Stomach (tissue), 9 donors: ENCODE results near the gene TRIOBP. TPM values are rescaled to one million over a fixed set of nuclear protein-coding genes. Genes with fewer than 3 reads are reported as not detected.

Experiments used
- DNase-seq, 2 donors: peaks; one replicate each; pipeline versions ENCODE4 v3.0.0 to v3.0.0-alpha.2; 2013 to 2019
- H3K27ac ChIP-seq, 5 donors: fragments of 200-600 bp in 4 of 5; sonication (generic) in 4 of 5; one replicate each; pipeline ENCODE4 v1.5.1; 2013 to 2019; ENCODE audit warnings: mild to moderate bottlenecking in 1 of 5, moderate library complexity in 1 of 5
- H3K27me3 ChIP-seq, 3 donors: fragments of 200-600 bp; sonication (generic); one replicate each; pipeline ENCODE4 v1.5.1; 2017 to 2019; ENCODE audit warnings: mixed run types in 1 of 3
- H3K36me3 ChIP-seq, 4 donors: fragments of 200-600 bp; sonication (generic); 1 replicate in 3 of 4; 2 replicates in 1 of 4; pipeline ENCODE4 v1.5.1; 2016 to 2019
- H3K4me1 ChIP-seq, 4 donors: fragments of 200-600 bp; sonication (generic); one replicate each; pipeline ENCODE4 v1.5.1; 2016 to 2019
- H3K4me3 ChIP-seq, 4 donors: fragments of 200-600 bp; sonication (generic) in 3 of 4; one replicate each; pipeline ENCODE4 v1.5.1; 2016 to 2019; ENCODE audit warnings: mild to moderate bottlenecking in 1 of 4
- H3K9me3 ChIP-seq, 4 donors: fragments of 200-600 bp; sonication (generic); one replicate each; pipeline ENCODE4 v1.5.1; 2016 to 2019
- EP300 ChIP-seq: sonication (generic); formaldehyde crosslinking; IDR thresholded peaks from one replicate; pipeline ENCODE4 v1.6.1; 2017; ENCODE audit warnings: antibody characterized with exemption
- POLR2A ChIP-seq, 4 donors: fragments of 450-650 bp; IDR thresholded peaks; one replicate each; pipeline ENCODE4 v1.6.1; 2016; ENCODE audit warnings: antibody characterized with exemption in 4 of 4, control low read depth in 2 of 4, mild to moderate bottlenecking in 1 of 4, moderate library complexity in 1 of 4
- POLR2AphosphoS5 ChIP-seq, 3 donors: sonication (generic); formaldehyde crosslinking; IDR thresholded peaks; one replicate each; pipeline ENCODE4 v1.6.1; 2016; ENCODE audit warnings: antibody characterized with exemption in 3 of 3
- WGBS, 5 donors: extraction: QIAGEN DNeasy Blood & Tissue Kit in 3 of 5; methylation state at CpG; one replicate each; pipeline versions ENCODE4 v1.1.5 to v1.1.7; 2013 to 2018; 5-methylcytosine and 5-hydroxymethylcytosine counted together
- intact Hi-C: fragments of 100-400 bp; cut with DNase I; formaldehyde crosslinking; loops from one replicate; pipeline ENCODE4 v1.15.1; 2023; ENCODE audit warnings: low total_unique reads
- polyA plus RNA-seq, 3 donors: library from polyadenylated mRNA; stranded (reverse); fragments of 200-250 nt; gene quantifications; one replicate each; pipeline ENCODE4 v1.2.3, GENCODE V29; 2013
- total RNA-seq, 5 donors: library from RNA; depleted of rRNA; stranded (reverse); fragments of >200 nt; gene quantifications; one replicate each; pipeline versions ENCODE4 v1.1.0 to v1.2.3, GENCODE V29; 2014 to 2016
- TF ChIP-seq, protein P1 (sequence below), 7 experiments: fragments of 450-650 bp in 4 of 7; fragments of 200-600 bp in 3 of 7; sonication (generic) in 3 of 7; IDR thresholded peaks; one replicate each; pipeline ENCODE4 v1.5.1; 2016 to 2019; ENCODE audit warnings: antibody characterized with exemption in 7 of 7, control low read depth in 2 of 7, mild to moderate bottlenecking in 1 of 7
- donor health status: healthy with polysubstance abuse.
- donor health status: Bipolar disorder and iron deficiency.
- donor health status: healthy.

TRIOBP gene
- total and polyA plus RNA-seq, 8 donors = 30.6 to 355 (median 86.1) TPM

- intact Hi-C loops = no loop called here
- TF ChIP-seq, protein P1, sequence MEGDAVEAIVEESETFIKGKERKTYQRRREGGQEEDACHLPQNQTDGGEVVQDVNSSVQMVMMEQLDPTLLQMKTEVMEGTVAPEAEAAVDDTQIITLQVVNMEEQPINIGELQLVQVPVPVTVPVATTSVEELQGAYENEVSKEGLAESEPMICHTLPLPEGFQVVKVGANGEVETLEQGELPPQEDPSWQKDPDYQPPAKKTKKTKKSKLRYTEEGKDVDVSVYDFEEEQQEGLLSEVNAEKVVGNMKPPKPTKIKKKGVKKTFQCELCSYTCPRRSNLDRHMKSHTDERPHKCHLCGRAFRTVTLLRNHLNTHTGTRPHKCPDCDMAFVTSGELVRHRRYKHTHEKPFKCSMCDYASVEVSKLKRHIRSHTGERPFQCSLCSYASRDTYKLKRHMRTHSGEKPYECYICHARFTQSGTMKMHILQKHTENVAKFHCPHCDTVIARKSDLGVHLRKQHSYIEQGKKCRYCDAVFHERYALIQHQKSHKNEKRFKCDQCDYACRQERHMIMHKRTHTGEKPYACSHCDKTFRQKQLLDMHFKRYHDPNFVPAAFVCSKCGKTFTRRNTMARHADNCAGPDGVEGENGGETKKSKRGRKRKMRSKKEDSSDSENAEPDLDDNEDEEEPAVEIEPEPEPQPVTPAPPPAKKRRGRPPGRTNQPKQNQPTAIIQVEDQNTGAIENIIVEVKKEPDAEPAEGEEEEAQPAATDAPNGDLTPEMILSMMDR (IDR thresholded peaks at IDR 0.05) = no peak
- TF ChIP-seq POLR2A (IDR thresholded peaks at IDR 0.05) = no peak
- no peak for TF ChIP-seq POLR2AphosphoS5 (IDR thresholded peaks at IDR 0.05)
- TF ChIP-seq EP300 = no peak
- no peaks in the 10 kb centered on the region for H3K27me3 ChIP-seq
- peaks cover 7 to 32% (median 14%) of the 10 kb centered on the region in 4 donors for H3K4me1 ChIP-seq
- H3K27ac ChIP-seq = no peak overlapping the region
- no peaks in the 10 kb centered on the region for H3K9me3 ChIP-seq
- no peak for DNase-seq
- 90 to 95% (median 94%) methylated on average over 24 to 25 of the region's 25 CpGs for WGBS, 5 donors
- peaks cover 0 to 5% (median 0%) of the 10 kb centered on the region in 4 donors for H3K36me3 ChIP-seq
- no peak overlapping the region for H3K4me3 ChIP-seq
Measured at GRCh38 chr22:37725551-37726240, 28.8 kb downstream of the TRIOBP start.

- no peak overlapping the region for H3K4me3 ChIP-seq
- DNase-seq = peak in 1 of 2 donors; percentile 44
- H3K4me1 ChIP-seq = peaks cover 13 to 39% (median 18%) of the 10 kb centered on the region in 4 donors
- H3K9me3 ChIP-seq = no peaks in the 10 kb centered on the region
- H3K27ac ChIP-seq = no peak overlapping the region
- intact Hi-C loops = no loop called here
- WGBS, 5 donors = 68 to 90% (median 81%) methylated on average over 12 to 20 of the region's 20 CpGs
- H3K36me3 ChIP-seq = peaks cover 0 to 5% (median 0%) of the 10 kb centered on the region in 4 donors
- H3K27me3 ChIP-seq = no peaks in the 10 kb centered on the region
- TF ChIP-seq POLR2AphosphoS5 (IDR thresholded peaks at IDR 0.05) (no peak), EP300 (no peak), POLR2A (IDR thresholded peaks at IDR 0.05) (no peak)
- TF ChIP-seq, protein P1 (IDR thresholded peaks at IDR 0.05) = no peak
Measured at GRCh38 chr22:37726241-37726887, 29.5 kb downstream of the TRIOBP start.

DNA sequence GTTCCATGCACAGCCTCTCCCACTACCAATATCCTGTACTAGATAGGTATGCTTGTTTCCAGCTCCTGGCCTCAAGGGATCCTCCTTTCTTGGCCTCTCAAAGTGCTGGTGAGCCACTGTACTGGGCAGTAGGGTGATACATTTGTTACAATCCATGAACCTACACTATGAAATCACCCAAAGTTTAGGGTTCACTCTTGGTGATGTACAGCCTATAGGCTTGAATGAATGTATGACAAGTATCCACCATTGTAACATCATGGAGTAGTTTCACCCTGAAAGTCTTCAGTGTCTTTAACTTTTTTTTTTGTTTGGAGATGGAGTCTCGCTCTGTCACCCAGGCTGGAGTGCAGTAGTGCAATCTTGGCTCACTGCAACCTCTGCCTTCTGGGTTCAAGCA is 31.8 kb downstream of the TRIOBP start:
- peak overlapping the region in 4 of 5 donors; percentile 60 to 81 (median 70) for H3K27ac ChIP-seq
- WGBS, 5 donors = 96 to 100% (median 100%) methylated on average over 1 of the region's 1 CpG
- intact Hi-C loops = no loop called here

GRCh38 chr22:37731804-37732471 is 35.1 kb downstream of the TRIOBP start:
- intact Hi-C loops = no loop called here
- Histone ChIP-seq H3K36me3 (no peaks in the 10 kb centered on the region), H3K27me3 (no peaks in the 10 kb centered on the region), H3K4me1 (peaks cover 34 to 82% (median 57%) of the 10 kb centered on the region in 4 donors), H3K4me3 (no peak overlapping the region), H3K27ac (peak overlapping the region; percentile 82 to 92 (median 89)), H3K9me3 (no peaks in the 10 kb centered on the region)
- peak; percentile 65 to 87 for DNase-seq
- TF ChIP-seq, protein P1 (IDR thresholded peaks at IDR 0.05) = peak in 2 of 7 experiments; percentile 18 to 38
- TF ChIP-seq POLR2AphosphoS5 (IDR thresholded peaks at IDR 0.05) = peak in 2 of 3 donors; percentile 27 to 76
- no peak for TF ChIP-seq EP300
- 38 to 74% (median 54%) methylated on average over 13 of the region's 13 CpGs for WGBS, 5 donors

More for the DNA sequence above, 31.8 kb downstream of the TRIOBP start:
- H3K4me3 ChIP-seq = no peak overlapping the region
- H3K4me1 ChIP-seq = peaks cover 21 to 61% (median 37%) of the 10 kb centered on the region in 4 donors
- no peak for DNase-seq
- TF ChIP-seq POLR2A (IDR thresholded peaks at IDR 0.05) = no peak
- TF ChIP-seq POLR2AphosphoS5 (IDR thresholded peaks at IDR 0.05) = no peak
- no peak for TF ChIP-seq EP300
- TF ChIP-seq, protein P1 (IDR thresholded peaks at IDR 0.05) = no peak
- no peaks in the 10 kb centered on the region for H3K9me3 ChIP-seq
- H3K27me3 ChIP-seq = no peaks in the 10 kb centered on the region
- H3K36me3 ChIP-seq = peaks cover 0 to under 1% (median 0%) of the 10 kb centered on the region in 4 donors
